ENCODE measurements around the gene LDAH. TPM values are rescaled to one million over a fixed set of nuclear protein-coding genes. Genes with fewer than 3 reads are reported as not detected.
"Not testable (repeated sequence)": the region's sequence is repeated elsewhere in the genome, so short reads cannot be mapped to it uniquely, and the experiment has no call there.

Gene LDAH
- total and polyA plus RNA-seq, 10 of the 15 experiments (the other 5 are each of a cell fraction or from before 2014, with no cell fraction given) = 17.9 to 44.7 (median 30.0) TPM

DNA sequence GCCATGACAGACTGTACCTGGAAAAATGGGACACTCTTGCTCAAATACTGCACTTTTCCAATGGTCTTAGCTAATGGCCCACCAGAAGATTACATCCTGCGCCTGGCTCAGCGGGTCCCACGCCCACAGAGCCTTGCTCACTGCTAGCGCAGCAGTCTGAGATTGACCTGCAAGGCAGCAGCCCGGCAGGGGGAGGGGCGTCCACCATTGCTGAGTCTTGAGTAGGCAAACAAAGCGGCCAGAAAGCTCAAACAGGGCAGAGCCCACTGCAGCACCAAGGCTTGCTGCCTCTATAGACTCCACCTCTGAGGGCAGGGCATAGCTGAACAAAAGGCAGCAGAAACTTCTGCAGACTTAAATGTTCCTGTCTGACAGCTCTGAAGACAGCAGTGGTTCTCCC lies 111.3 kb downstream of the LDAH start:
- DNase-seq (ENCODE audit: low read depth, low spot score); RAD21 ChIA-PET (ENCODE audit: unreplicated experiment); H3K4me2 ChIP-seq (ENCODE audit: control insufficient read depth, insufficient read depth); H3K27me3 ChIP-seq (replicated peaks in 1 of 2; ENCODE audit: control insufficient read depth in 2 of 2, insufficient read depth in 2 of 2, low read length in 1 of 2); ATAC-seq; in situ Hi-C loops (cut with MboI); BruUV-seq (replicated peaks); H3K79me2 ChIP-seq (ENCODE audit: control insufficient read depth, insufficient read depth, low read length); H3K36me3 ChIP-seq (ENCODE audit: control insufficient read depth in 2 of 2, insufficient read depth in 2 of 2, low read length in 1 of 2); FAIRE-seq; intact Hi-C loops (cut with micrococcal nuclease; ENCODE audit: unreplicated experiment); H3K9ac ChIP-seq (ENCODE audit: control insufficient read depth, insufficient read depth, low read length); POLR2A ChIA-PET; H3K9me3 ChIP-seq (replicated peaks; ENCODE audit: control insufficient read depth, insufficient read depth, low read length); H3K27ac ChIP-seq (ENCODE audit: control insufficient read depth, insufficient read depth); H3K4me3 ChIP-seq; H2AFZ ChIP-seq (ENCODE audit: control insufficient read depth, low read depth, low read length); H3K4me1 ChIP-seq (ENCODE audit: control insufficient read depth, insufficient read depth, low read length); H4K20me1 ChIP-seq (ENCODE audit: control insufficient read depth, insufficient read depth); CTCF ChIA-PET; SMC1A ChIA-PET (ENCODE audit: uncharacterized antibody, unreplicated experiment): not testable (repeated sequence)
- 100% methylated on average over 7 of the region's 7 CpGs for WGBS (ENCODE audit: insufficient coverage, insufficient replicate concordance, low lambda C conversion rate, missing lambda C conversion rate)

DNA sequence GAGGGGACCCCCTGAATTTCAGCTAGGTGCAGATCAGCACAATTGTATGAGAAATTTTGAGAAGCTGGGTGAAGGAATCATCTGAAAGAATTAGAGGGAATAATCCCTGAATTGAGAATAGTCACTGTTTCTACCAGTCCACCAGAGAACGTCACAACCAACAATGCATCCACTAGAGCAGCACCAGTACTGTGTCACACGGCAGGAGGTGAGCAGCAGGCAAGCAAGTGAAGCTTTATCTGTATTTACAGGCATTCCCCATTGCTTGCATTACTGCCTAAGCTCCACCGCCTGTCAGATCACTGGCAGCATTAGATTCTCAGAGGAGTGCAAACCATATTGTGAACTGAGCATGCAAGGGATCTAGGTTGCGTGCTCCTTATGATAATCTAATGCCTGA lies 115.3 kb downstream of the LDAH start:
- Histone ChIP-seq H4K20me1 (ENCODE audit: control insufficient read depth, insufficient read depth) (no peaks in the 10 kb centered on the region), H3K4me3 (no peak overlapping the region), H3K4me1 (ENCODE audit: control insufficient read depth, insufficient read depth, low read length) (no peaks in the 10 kb centered on the region), H3K79me2 (ENCODE audit: control insufficient read depth, insufficient read depth, low read length) (no peaks in the 10 kb centered on the region), H3K9ac (ENCODE audit: control insufficient read depth, insufficient read depth, low read length) (no peak overlapping the region), H3K27ac (ENCODE audit: control insufficient read depth, insufficient read depth) (no peak overlapping the region), H2AFZ (ENCODE audit: control insufficient read depth, low read depth, low read length) (no peak overlapping the region), H3K4me2 (ENCODE audit: control insufficient read depth, insufficient read depth) (no peak overlapping the region), H3K27me3 (replicated peaks in 1 of 2; ENCODE audit: control insufficient read depth in 2 of 2, insufficient read depth in 2 of 2, low read length in 1 of 2) (no peaks in the 10 kb centered on the region), H3K9me3 (replicated peaks; ENCODE audit: control insufficient read depth, insufficient read depth, low read length) (no peaks in the 10 kb centered on the region; the same call in 2 of the 3 replicates), H3K36me3 (ENCODE audit: control insufficient read depth in 2 of 2, insufficient read depth in 2 of 2, low read length in 1 of 2) (no peaks in the 10 kb centered on the region; a peak in 1 of 4 replicates)
- ATAC-seq = no peak
- POLR2A ChIA-PET = no interaction called here
- peak; percentile 13 for FAIRE-seq
- no TSS peak for BruUV-seq (replicated peaks)
- CTCF ChIA-PET = interaction anchor here (0.8 to 3.2 kb wide), 2 partner anchors 32 to 74 kb away, joined by 3 to 13 read pairs; no protein-coding TSS in a partner anchor
- SMC1A ChIA-PET (ENCODE audit: uncharacterized antibody, unreplicated experiment) = no interaction called here
- RAD21 ChIA-PET (ENCODE audit: unreplicated experiment) = no interaction called here
- intact Hi-C loops (cut with micrococcal nuclease; ENCODE audit: unreplicated experiment) = no loop called here
- no peak for DNase-seq (ENCODE audit: low read depth, low spot score)
- WGBS (ENCODE audit: insufficient coverage, insufficient replicate concordance, low lambda C conversion rate, missing lambda C conversion rate) = 79% methylated on average over 4 of the region's 4 CpGs
- in situ Hi-C loops (cut with MboI) = no loop called here
- TF ChIP-seq NFYA (IDR thresholded peaks at IDR 0.05; ENCODE audit: borderline replicate concordance, low read depth, low read length) = no peak
- TF ChIP-seq SMAD5 (IDR thresholded peaks at IDR 0.05; ENCODE audit: low read depth) = no peak
- no peak for TF ChIP-seq ZSCAN29 (IDR thresholded peaks at IDR 0.05)
- TF ChIP-seq SP1 (IDR thresholded peaks at IDR 0.05; ENCODE audit: low read depth, low read length) = no peak
- TF ChIP-seq, protein P1, sequence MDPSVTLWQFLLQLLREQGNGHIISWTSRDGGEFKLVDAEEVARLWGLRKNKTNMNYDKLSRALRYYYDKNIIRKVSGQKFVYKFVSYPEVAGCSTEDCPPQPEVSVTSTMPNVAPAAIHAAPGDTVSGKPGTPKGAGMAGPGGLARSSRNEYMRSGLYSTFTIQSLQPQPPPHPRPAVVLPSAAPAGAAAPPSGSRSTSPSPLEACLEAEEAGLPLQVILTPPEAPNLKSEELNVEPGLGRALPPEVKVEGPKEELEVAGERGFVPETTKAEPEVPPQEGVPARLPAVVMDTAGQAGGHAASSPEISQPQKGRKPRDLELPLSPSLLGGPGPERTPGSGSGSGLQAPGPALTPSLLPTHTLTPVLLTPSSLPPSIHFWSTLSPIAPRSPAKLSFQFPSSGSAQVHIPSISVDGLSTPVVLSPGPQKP (IDR thresholded peaks at IDR 0.05; ENCODE audit: low read depth, low read length) = no peak
- TF ChIP-seq, protein P2, sequence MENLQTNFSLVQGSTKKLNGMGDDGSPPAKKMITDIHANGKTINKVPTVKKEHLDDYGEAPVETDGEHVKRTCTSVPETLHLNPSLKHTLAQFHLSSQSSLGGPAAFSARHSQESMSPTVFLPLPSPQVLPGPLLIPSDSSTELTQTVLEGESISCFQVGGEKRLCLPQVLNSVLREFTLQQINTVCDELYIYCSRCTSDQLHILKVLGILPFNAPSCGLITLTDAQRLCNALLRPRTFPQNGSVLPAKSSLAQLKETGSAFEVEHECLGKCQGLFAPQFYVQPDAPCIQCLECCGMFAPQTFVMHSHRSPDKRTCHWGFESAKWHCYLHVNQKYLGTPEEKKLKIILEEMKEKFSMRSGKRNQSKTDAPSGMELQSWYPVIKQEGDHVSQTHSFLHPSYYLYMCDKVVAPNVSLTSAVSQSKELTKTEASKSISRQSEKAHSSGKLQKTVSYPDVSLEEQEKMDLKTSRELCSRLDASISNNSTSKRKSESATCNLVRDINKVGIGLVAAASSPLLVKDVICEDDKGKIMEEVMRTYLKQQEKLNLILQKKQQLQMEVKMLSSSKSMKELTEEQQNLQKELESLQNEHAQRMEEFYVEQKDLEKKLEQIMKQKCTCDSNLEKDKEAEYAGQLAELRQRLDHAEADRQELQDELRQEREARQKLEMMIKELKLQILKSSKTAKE (IDR thresholded peaks at IDR 0.05; ENCODE audit: low read depth, poor library complexity, severe bottlenecking) = no peak
- no peak for TF ChIP-seq HDGF (IDR thresholded peaks at IDR 0.05)
- no peak for TF ChIP-seq RBBP5 (conservative IDR thresholded peaks at IDR 0.05)
- no peak for TF ChIP-seq SIN3A (IDR thresholded peaks at IDR 0.05; ENCODE audit: low read depth, low read length)
- TF ChIP-seq, protein P3, sequence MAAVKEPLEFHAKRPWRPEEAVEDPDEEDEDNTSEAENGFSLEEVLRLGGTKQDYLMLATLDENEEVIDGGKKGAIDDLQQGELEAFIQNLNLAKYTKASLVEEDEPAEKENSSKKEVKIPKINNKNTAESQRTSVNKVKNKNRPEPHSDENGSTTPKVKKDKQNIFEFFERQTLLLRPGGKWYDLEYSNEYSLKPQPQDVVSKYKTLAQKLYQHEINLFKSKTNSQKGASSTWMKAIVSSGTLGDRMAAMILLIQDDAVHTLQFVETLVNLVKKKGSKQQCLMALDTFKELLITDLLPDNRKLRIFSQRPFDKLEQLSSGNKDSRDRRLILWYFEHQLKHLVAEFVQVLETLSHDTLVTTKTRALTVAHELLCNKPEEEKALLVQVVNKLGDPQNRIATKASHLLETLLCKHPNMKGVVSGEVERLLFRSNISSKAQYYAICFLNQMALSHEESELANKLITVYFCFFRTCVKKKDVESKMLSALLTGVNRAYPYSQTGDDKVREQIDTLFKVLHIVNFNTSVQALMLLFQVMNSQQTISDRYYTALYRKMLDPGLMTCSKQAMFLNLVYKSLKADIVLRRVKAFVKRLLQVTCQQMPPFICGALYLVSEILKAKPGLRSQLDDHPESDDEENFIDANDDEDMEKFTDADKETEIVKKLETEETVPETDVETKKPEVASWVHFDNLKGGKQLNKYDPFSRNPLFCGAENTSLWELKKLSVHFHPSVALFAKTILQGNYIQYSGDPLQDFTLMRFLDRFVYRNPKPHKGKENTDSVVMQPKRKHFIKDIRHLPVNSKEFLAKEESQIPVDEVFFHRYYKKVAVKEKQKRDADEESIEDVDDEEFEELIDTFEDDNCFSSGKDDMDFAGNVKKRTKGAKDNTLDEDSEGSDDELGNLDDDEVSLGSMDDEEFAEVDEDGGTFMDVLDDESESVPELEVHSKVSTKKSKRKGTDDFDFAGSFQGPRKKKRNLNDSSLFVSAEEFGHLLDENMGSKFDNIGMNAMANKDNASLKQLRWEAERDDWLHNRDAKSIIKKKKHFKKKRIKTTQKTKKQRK (IDR thresholded peaks at IDR 0.05; ENCODE audit: low read depth, low read length) = no peak

Measured in GM12878 (cell line).